ENCODE measurements around the gene WASL. TPM values are rescaled to one million over a fixed set of nuclear protein-coding genes. Genes with fewer than 3 reads are reported as not detected.

WASL gene
- total RNA-seq, 1 experiment from 2014 or later: 25.8 TPM

DNA sequence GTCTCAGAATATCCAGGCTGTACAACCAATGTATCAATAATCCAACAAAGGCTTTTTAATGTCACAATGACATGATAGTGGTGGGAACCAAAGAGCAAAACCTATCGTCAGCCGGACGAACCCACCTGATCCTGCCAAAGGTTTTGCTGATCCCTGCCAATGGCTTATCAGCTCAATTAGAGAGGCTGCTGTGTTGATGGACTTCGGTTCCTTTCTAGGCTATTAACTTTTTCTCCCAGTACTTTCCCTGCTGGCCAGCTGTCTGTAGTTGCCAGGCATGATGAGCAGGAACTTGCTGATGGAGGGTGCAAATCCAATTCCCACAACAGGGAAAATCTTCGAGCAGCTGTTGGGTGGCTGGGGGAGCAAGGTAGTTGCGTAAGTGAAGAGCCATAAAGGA, 90.8 kb downstream of the WASL start:
- DNase-seq (ENCODE audit: low read depth): no peak

GRCh38 chr7:123657304-123657685, 91.5 kb downstream of the WASL start:
- DNase-seq (ENCODE audit: low read depth): no peak

DNA sequence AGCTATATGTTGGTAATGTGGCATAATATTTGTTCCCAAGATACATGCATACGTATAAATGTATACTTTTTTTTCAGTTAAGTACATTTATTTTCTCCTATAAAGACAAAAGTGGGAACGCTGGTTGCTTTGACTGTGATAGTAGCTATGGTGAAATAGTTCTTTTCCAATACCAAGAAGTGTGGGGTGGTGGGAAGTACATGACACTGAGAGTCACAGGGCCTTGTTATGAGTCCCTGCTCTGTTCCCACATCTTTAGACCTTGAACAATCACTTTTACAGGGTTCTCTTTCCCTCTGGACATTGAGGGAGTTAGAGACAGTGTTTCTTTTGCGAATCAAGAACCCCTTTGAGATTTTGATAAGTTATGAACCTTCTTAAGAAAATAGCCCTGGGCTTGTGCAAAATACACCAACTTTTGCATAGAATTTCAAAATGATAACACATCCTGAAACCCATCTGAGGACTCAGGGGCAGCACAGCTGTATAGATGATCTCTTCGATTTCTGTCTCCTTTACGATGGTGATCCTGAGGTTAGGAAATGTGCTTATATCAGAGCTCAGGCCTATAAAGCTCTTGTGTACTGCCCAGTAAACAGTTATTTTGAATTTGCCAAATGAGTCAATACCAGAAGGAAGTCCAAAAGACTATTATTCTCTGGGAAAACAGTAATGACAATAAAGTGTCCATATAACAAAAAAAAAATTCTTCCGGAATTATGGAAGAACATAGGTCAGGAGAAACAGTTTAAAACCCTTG, 92.1 kb downstream of the WASL start:
- DNase-seq (ENCODE audit: low read depth): no peak

GRCh38 chr7:123655614-123656013, 93.2 kb downstream of the WASL start, which contains the start of gene LMOD2:
LMOD2 (plus strand) TSS chr7:123655866; CDS start chr7:123655964, 98 bp downstream.
- no peak for DNase-seq (ENCODE audit: low read depth)

- DNase-seq (ENCODE audit: low read depth): no peak
These were observed 95.6 kb downstream of the WASL start for GRCh38 chr7:123653162-123653561.

DNA sequence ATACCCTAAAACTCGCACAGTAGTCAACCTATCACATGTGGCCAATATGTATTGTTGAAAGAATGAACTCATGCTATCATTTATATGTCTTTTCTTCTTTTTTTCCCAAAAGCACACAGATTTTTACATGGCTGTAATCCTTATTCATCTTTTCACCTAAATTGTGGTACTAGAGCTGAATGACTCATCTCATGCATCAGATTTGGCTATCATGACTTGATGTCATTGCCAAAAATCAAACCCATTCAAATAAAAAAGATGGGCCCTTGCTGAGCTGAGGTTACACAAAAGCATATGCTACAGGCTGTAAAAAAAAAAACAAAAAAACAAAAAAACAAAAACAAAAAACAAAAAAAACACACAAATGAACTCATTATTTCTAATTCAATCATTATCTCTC, 96.4 kb downstream of the WASL start:
- DNase-seq (ENCODE audit: low read depth): peak; percentile 17

DNA sequence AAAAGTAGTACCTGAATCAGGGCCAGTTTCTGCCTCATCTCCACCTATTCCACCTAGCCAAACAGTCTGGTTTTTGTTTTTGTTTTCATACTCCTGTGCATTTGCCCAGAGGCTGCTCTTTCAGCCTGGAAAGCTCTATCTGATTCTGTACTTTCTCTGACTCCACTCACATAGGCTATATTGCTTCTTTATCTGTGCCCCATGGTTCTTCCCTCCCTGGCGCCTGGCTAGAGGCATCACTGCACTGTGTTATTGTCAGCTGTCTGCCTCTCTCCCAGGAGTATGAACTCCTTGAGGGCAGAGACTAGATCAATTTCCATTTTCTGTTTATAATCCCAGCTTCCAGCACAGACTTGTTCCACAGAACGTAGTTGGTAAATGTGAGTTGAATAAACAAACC, 98.2 kb downstream of the WASL start:
- no peak for DNase-seq (ENCODE audit: low read depth)

DNA sequence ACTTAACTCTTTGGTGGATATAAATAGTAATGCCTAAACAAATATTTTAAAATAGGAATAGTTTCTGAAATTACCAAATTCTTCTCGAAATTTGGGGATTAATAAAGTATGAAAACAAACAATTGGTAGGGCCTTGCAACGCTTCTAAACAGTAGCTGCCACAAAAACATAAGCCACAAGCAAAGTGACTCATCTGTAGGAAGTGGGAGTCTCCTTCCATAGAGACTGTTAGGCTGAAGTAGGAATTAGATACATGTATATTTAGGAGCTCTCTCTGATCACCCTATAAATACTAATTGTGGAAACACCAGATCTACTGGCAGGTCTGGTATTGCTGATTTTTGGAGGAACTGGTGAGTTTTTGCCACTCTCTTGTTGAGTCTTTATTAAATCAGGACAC, 98.8 kb downstream of the WASL start:
- peak; percentile 64 for DNase-seq (ENCODE audit: low read depth)

- DNase-seq (ENCODE audit: low read depth): peak; percentile 72
These were observed 101.6 kb downstream of the WASL start for GRCh38 chr7:123647106-123647730.

DNA sequence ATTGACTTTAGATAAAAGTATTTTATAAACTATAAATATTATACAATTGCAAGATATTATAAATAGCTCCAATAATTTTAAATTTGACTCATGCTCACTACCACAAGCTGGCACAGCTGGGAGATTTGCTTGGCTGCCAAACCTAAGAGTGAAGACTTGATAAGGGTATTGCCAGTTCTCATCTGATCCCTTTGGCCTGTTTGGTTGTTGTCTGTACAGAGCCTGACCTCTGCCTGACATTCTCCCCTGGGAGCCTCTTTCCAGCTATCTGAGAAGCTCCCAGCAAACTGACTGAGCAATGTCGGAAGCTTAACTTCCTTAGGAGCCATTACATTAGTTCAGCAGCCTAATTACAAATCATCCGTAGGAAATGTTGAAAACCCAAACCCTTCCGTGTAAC, 103.3 kb downstream of the WASL start:
- no peak for DNase-seq (ENCODE audit: low read depth)

DNA sequence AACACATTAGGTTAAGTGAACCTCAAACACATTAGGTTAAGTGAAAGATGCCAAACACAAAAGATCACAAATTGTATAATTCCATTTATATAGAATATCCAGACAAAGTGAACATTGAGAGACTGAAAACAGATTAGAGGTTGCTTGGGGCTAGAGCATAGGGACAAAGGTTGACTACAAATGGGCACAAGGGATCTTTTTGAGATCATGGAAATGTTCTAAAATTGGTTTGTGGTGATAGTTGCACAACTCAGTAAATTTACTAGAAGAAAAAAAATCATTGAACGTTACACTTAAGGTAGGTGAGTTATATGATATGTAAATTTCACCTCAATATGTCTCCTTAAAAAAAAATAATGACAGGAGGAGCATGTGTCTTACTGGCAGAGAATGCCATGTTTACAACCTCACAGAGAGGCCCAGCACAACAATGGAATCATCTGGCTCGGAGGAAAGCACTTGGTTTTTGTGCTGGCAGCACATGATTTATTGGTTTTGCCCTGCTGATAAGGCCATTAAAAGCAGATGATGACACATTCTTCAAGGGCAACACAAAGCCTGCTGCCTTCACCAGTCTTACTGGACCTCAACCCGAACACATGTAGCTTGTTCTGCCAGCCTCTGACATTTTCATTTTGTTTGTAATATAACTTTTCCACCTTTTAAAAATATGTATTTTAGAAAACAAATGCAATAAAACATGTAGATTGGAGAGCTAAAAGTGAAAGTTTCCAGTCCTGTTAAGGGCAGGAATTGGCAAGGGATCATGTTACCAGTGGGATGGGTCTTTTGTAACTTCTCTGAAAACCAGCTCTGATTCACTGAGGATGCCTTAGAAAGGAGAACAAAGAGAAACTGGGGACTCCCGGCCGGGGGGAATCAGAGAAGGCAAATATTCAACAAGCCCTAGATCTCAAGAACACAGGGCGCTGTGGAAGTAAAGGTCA, 105.0 kb downstream of the WASL start:
- peak; percentile 92 for DNase-seq (ENCODE audit: low read depth)

GRCh38 chr7:123641901-123642300, 106.9 kb downstream of the WASL start:
- no peak for DNase-seq (ENCODE audit: low read depth)

DNA sequence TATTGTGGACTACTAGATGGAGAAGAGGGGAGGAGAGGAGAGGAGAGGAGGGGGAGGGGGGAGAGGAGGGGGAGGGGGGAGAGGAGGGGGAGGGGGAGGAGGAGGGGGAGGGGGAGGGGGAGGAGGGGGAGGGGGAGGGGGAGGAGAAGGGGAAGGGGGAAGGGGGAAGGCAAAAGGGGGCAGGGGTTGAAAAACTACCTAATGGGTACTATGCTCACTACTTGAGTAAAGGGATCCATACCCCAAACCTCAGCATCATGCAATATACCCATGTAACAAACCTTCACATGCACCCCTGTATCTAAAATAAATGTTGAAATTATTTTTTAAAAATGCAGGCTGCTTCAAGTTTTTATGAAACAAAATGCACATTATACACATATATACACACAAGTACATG, 108.2 kb downstream of the WASL start:
- DNase-seq (ENCODE audit: low read depth): no peak

GRCh38 chr7:123639631-123640030, 109.2 kb downstream of the WASL start:
- no peak for DNase-seq (ENCODE audit: low read depth)

DNA sequence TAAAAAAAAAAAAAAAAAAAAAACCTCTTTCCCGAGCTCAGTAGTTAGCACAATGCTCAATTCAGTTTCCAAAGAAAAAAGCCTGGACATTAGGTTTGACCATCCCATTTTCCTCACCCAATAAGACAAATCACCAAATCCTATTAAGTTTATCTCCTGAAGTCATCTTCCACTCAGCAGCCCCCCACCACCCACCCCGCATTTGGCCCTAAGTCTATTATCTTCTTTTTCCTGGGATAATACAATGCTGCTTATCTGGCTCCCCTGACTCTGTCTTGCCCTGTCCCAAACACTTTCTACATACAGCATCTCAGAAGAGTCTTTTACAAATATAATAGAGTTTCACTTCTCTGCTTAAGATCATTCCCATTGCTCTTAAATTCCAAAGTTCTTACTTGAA, 110.9 kb downstream of the WASL start:
- no peak for DNase-seq (ENCODE audit: low read depth)

- DNase-seq (ENCODE audit: low read depth): peak; percentile 24
These were observed 111.6 kb downstream of the WASL start for GRCh38 chr7:123637203-123637602.

GRCh38 chr7:123635551-123636359, 113.0 kb downstream of the WASL start:
- peak; percentile 54 for DNase-seq (ENCODE audit: low read depth)

- peak; percentile 30 for DNase-seq (ENCODE audit: low read depth)
These were observed 114.7 kb downstream of the WASL start for GRCh38 chr7:123634011-123634573.

- DNase-seq (ENCODE audit: low read depth): peak; percentile 92
These were observed 115.2 kb downstream of the WASL start for GRCh38 chr7:123633553-123633952.

GRCh38 chr7:123632808-123633207, 116.0 kb downstream of the WASL start:
- no peak for DNase-seq (ENCODE audit: low read depth)

All from RPMI7951 (cell line).